Forelimb muscle (tissue), 1 donor: ENCODE results near the gene RTP2. TPM values are rescaled to one million over a fixed set of nuclear protein-coding genes. Genes with fewer than 3 reads are reported as not detected.

ENCODE experiments used
- DNase-seq: peaks from one replicate; pipeline ENCODE4 v3.0.0-alpha.2; 2013; ENCODE audit warnings: low read depth
- polyA plus RNA-seq: library from polyadenylated mRNA; unstranded; fragments of 120-200 nt; gene quantifications from one replicate; pipeline ENCODE4 v1.2.1, GENCODE V29; 2013; ENCODE audit not compliant: insufficient read length

RTP2 gene, protein sequence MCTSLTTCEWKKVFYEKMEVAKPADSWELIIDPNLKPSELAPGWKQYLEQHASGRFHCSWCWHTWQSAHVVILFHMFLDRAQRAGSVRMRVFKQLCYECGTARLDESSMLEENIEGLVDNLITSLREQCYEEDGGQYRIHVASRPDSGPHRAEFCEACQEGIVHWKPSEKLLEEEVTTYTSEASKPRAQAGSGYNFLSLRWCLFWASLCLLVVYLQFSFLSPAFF
- not detected for polyA plus RNA-seq

- DNase-seq, result no peak
Measured at GRCh38 chr3:187702507-187703033, at the start of gene RTP2. Gene RTP2, minus strand, starts transcription at chr3:187702557. Its CDS starts 429 bp downstream, at chr3:187702128.

- no peak for DNase-seq
Measured at GRCh38 chr3:187750513-187751123, 48.3 kb upstream of the RTP2 start.

- no peak for DNase-seq
Measured at GRCh38 chr3:187750006-187750512, 47.7 kb upstream of the RTP2 start.

DNA sequence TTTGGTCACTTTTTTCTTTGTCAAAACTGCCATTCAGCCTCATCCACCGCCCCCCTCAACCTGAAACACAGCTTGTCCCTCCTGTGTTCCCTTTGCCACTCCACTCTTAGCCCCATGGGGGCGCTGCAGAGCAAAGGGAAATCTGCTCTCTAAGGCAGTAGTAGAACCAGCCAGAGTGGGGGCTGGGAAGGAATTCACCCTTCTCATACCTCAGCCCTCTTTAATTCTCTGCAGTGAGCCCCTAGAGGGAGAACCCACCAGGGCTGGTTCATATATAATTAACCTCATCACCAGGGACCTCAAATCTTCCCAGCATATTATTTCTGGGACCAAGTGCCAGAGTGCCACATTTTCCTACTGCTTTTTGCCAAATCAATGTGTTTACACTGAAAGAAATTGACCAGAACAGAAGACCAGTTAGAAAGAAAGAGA, 45.7 kb upstream of the RTP2 start:
- no peak for DNase-seq

DNA sequence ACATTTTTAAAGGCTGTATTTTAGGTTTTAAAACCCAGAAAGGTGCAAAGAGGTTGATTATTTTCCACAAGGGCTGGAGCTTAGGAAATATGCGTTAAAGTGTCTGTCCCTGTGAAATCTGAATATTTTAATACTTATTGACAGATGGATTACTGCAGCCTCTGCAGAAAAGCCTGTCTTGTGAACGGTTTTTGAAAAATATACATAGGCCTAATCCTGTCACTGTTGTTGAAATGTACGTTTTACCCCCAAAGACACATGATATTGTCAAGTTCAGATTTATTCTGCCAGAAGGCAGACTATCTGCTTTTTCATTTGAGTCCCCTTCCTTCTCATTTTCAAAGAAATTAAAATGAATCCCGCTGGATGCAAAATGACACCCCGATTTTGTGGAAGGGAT, 45.1 kb upstream of the RTP2 start:
- no peak for DNase-seq

DNA sequence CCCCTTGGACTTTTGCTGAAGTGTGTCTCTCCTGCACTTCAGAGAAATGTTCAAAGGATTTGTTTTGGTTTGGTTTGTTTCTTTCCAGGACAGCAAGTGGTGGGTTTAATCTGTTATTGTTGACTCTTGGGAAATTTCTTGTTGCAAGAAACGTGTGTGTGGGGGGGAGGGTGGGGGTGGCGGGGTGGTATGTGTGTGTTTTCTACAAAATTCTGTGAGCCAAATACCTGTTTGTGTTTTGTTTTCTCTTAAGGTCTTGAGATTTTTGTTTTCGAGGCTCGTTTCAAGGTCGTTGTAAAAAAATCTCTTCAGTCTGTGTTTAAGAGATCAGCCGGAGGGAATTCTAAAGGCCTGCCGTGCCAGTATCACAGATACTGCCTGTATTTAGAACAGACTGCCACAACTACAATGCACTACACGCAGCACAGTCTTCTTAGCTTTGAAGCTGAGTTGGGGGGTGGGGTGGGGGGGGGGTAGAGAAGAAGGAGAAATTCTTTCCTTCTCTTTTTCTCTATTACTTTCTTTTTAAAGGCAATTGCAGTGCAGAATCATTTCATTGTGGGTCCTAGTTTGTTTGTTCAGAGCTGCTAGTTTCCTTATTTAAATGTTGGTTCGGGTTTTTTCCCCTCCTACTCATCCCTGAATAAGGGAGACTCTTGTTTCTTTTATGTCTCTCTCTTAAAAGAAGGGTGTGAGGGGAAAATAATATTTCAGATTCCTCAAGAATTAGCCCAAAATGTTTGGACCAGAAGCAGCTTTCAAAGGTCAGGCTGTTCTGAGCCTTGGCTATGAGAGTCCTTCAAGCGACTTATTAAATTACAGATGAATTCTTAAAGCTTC, 44.3 kb upstream of the RTP2 start:
- DNase-seq, result no peak

GRCh38 chr3:187746059-187746441, 43.7 kb upstream of the RTP2 start:
- no peak for DNase-seq

DNA sequence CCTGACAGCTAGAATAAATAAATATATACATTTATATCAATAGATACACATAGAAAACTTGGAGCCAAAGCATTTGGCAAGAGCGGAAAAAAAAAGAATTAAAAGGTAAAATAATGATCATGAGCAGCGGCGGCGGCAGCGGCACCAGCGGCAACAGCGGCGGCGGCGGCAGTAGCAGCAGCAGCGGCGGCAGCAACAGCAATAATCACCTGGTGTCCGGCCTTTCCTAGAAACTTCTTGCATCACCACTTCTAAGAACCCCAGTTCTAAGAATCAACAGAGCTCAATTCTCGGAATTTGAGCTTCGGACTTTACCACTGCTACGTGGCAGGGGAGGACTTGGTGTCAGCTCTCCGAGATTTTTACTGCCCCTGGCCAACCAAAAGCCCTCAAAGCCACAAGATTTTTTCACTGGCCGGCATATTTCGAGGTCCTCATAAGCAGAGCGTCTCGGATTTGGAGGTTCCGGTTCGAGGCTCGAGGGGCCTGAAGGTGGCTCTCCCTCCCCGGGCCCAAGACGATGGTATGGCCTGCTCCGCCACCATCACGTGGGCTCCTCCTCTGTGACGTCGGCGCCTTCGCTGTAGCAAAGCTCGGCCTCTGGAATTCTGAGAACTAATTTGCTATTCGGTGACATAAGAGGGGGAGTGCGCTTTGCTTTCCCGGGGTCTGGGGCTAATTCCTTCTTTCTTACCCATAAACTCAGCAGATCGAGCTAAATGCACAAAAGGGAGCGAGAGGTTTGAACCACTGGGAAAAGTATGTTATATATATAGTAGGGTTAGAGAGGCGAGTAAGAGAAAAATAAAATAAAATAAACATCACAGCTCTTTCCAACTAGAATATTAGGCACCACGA, 43.1 kb upstream of the RTP2 start, which contains the start of gene BCL6:
BCL6 (minus strand) TSS at position 268 of the 858 bp plus-strand sequence. CDS start 11,775 bp downstream, outside the sequence.
- peak; percentile 95 for DNase-seq

GRCh38 chr3:187744169-187745151, 42.1 kb upstream of the RTP2 start:
- DNase-seq, result no peak

DNA sequence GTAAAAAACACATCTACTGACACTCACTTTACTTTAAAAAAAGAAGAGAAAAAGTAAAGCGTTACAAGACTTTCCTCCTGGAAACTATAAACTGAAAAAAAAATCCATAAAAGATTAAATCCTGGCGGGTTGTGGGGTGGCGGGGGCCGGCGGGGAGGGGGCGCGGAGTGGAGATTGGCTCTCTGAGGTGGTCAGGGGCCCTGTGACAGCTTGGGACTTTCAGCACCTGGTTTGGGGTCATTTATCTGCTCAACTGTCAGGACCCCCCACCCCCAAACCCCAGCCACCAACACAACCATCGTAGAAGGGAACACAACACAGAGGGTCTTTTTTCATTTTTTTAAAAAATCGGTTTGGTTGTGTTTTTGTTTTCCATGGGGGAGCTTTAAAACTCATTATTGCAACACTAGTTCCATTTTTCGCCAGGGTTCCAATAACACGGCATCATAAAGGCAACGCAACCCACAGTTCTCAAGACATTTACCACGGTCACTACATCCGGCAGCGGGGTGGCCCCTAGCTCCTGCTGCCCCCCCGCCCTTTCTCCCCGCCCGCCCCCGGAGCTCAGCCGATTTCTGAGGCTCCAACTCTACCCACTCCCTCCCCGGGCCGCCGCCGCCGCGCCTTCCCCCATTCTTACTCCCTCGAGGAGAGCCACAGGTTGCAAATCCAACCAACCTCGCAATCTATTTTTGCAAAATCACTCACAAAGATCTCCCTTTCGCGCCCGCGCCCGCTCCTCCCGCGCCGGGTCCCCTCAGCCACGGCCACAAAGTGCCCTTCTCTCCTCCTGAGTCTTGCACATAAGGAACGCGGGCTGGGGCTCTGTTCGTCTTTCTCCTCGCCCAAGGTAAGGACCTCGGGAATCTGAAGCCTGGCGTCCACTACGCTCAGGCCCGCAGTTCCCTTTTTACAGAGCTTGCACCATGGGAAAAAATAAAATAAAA, 41.1 kb upstream of the RTP2 start:
- no peak for DNase-seq

GRCh38 chr3:187742351-187743171, 40.2 kb upstream of the RTP2 start:
- DNase-seq, result no peak

DNA sequence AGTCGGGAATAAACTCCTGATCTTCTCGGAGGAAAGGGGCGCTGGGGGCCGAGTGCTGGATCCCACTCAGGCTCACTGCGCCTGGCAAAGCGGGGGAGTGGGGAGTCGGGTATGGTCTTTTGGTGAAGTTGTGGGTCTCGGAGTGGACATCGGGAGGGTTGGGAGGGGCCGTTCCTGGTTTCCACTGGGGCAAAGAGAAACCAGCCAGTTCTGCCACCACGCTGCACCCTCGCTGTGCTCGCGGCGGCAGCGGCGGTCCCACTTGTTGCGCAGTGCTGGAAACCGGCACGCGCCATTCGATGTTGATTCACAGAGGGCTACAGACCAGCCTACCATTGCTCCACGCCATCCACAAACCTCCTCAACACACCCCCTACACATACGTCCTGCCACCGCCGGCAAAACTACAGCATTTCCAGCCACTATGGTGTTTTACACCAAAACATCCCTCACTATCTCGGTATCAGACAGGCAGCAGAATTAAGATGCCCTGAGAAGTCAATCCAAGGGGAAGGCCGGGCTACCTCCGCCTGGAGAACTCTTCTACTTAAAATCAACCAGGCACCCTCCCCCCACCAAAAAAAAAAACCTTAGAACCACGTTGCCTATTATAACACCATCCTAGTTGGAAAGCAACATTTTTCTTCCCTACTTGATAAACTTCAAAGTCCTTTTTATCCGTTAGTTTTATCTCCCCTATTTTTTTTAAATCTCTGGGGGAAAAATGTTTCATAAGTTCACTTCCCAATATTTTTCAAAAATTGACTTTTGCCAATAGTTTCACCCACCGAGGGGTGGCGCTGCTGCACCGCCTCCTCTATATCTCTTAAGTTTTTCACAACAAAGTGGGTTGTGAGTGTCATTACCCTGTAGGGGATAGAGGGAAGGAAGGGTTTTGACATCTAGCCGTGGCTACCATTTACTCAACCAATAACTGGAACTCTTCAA, 39.3 kb upstream of the RTP2 start:
- no peak for DNase-seq

GRCh38 chr3:187740421-187741399, 38.4 kb upstream of the RTP2 start:
- no peak for DNase-seq

- DNase-seq, result peak; percentile 93
Measured at GRCh38 chr3:187739561-187740332, 37.4 kb upstream of the RTP2 start.
